K562 (cell line): Measurements from ENCODE around the gene SNRNP200. TPM values are rescaled to one million over a fixed set of nuclear protein-coding genes. Genes with fewer than 3 reads are reported as not detected.

ENCODE experiments used
- DDX20 ChIP-seq: fragments of 450-650 bp; IDR thresholded peaks from 2 replicates; pipeline ENCODE4 v1.6.1; 2016; ENCODE audit warnings: missing genetic modification characterization, low read depth, mild to moderate bottlenecking, missing compliant biosample characterization, moderate library complexity
- ETV1 ChIP-seq: fragments of 450-650 bp; conservative IDR thresholded peaks from 2 replicates; pipeline ENCODE4 v1.6.1; 2016; ENCODE audit warnings: missing genetic modification characterization, control low read depth, low read depth, missing compliant biosample characterization
- L3MBTL2 ChIP-seq: fragments of 450-650 bp; IDR thresholded peaks from 2 replicates; pipeline ENCODE4 v1.6.1; 2016; ENCODE audit warnings: mild to moderate bottlenecking, moderate library complexity
- MCM2 ChIP-seq: fragments of 450-650 bp; IDR thresholded peaks from 2 replicates; pipeline ENCODE4 v1.6.1; 2017; ENCODE audit warnings: low read depth, mild to moderate bottlenecking
- NFIC ChIP-seq: fragments of 450-650 bp; IDR thresholded peaks from 2 replicates; pipeline ENCODE4 v1.6.1; 2017; ENCODE audit warnings: mild to moderate bottlenecking, inconsistent platforms
- POU5F1 ChIP-seq: fragments of 150-350 bp; IDR thresholded peaks from 2 replicates; pipeline ENCODE4 v1.6.1; 2014; ENCODE audit warnings: borderline replicate concordance, low read length, low read depth, mild to moderate bottlenecking; ENCODE audit not compliant: partially characterized antibody
- SOX6 ChIP-seq: fragments of 450-650 bp; IDR thresholded peaks from 2 replicates; pipeline ENCODE4 v1.6.1; 2014; ENCODE audit warnings: mild to moderate bottlenecking
- TEAD4 ChIP-seq, 2 experiments: sonication (generic) in 1 of 2; formaldehyde crosslinking in 1 of 2; IDR thresholded peaks; 2 replicates each; pipeline versions ENCODE4 v1.6.1 to v1.8.0; 2012 to 2022; ENCODE audit warnings: borderline replicate concordance in 1 of 2, inconsistent platforms in 1 of 2, low read length in 1 of 2, mild to moderate bottlenecking in 1 of 2, missing genetic modification reagents in 1 of 2
- TRIM28 ChIP-seq: fragments of 450-650 bp; IDR thresholded peaks from 2 replicates; pipeline ENCODE4 v1.6.1; 2017
- YY1 ChIP-seq, 3 experiments: IDR thresholded peaks; 2 replicates each; pipeline ENCODE4 v1.6.1; 2011; ENCODE audit warnings: low read length in 2 of 3, mild to moderate bottlenecking in 2 of 3, moderate library complexity in 2 of 3, borderline replicate concordance in 1 of 3, control low read depth in 1 of 3, low read depth in 1 of 3; ENCODE audit not compliant: insufficient read depth in 3 of 3, insufficient replicate concordance in 2 of 3, control insufficient read depth in 1 of 3, insufficient read length in 1 of 3; ENCODE audit errors: extremely low read depth in 1 of 3
- polyA plus RNA-seq, 8 experiments: library from polyadenylated mRNA; depleted of rRNA in 4 of 8; stranded (reverse) in 5 of 8; unstranded in 3 of 8; fragments of >200 nt; fragmentation: Nextera tagmentation in 2 of 8; fragmentation: Illumina TruSeq in 1 of 8; extraction: Ambion mirVana in 2 of 8; extraction: Trizol in 1 of 8; gene quantifications; 2 replicates each; pipeline versions ENCODE4 v1.2.1 to v1.2.3, GENCODE V29; 2011 to 2014; ENCODE audit warnings: inconsistent platforms in 1 of 8, missing spikeins in 1 of 8
- total RNA-seq, 7 experiments: library from RNA; depleted of rRNA in 6 of 7; stranded (reverse); fragments of >200 nt in 6 of 7; fragmentation: Illumina TruSeq in 2 of 7; extraction: Trizol in 2 of 7; gene quantifications; 2 replicates each; pipeline versions ENCODE4 v1.2.1 to v1.2.3, GENCODE V29; 2011 to 2021; ENCODE audit warnings: low replicate concordance in 1 of 7
- TF ChIP-seq, protein P1 (sequence below): fragments of 450-650 bp; IDR thresholded peaks from 2 replicates; pipeline ENCODE4 v1.6.1; 2016; ENCODE audit warnings: mild to moderate bottlenecking, moderate library complexity
- TF ChIP-seq, protein P2 (sequence below): sonication (generic); formaldehyde crosslinking; IDR thresholded peaks from 2 replicates; pipeline ENCODE4 v1.8.0; 2022; ENCODE audit warnings: missing genetic modification reagents, mild to moderate bottlenecking, moderate library complexity, borderline replicate concordance

SNRNP200 gene
- total and polyA plus RNA-seq, 9 of the 15 experiments (the other 6 are each of a cell fraction or from before 2014, with no cell fraction given), result 76.1 to 231 (median 155) TPM

DNA sequence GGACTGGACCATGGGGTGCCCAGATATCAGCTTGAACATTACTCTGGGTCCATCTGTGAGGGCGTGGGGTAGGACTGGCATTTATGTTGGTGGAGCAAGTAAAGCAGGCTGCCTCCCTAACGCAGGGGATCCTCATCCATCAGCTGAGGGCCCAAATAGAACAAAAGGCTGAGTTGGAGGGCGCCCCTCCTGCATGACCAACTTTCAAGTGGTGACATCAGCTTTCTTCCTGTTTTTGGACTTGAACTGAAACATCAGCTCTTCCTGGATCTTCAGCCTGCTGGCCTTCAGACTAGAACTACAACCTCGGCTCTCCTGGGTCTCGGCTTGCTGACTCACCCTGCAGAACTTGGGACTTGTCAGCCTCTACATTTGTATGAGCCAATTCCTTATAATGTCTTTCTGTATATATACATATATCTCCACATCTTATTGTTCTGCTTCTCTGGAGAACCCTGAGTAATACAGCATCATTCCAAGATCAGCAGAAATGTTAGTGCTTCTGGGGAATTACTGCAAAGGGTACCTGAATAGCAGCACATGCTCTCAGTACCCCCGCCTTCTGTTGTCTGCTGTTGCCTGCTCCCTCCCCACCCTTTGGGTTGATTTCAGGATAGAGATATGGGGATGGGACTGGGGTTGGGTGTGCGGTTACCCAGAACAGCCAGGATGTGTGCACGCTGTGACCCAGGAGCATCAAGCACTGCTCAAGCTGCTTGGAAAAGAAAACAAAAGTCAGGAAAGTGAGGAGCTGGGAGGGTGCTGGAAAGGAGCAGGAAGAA, 59.5 kb downstream of the SNRNP200 start (continued):
- TF ChIP-seq, protein P1, sequence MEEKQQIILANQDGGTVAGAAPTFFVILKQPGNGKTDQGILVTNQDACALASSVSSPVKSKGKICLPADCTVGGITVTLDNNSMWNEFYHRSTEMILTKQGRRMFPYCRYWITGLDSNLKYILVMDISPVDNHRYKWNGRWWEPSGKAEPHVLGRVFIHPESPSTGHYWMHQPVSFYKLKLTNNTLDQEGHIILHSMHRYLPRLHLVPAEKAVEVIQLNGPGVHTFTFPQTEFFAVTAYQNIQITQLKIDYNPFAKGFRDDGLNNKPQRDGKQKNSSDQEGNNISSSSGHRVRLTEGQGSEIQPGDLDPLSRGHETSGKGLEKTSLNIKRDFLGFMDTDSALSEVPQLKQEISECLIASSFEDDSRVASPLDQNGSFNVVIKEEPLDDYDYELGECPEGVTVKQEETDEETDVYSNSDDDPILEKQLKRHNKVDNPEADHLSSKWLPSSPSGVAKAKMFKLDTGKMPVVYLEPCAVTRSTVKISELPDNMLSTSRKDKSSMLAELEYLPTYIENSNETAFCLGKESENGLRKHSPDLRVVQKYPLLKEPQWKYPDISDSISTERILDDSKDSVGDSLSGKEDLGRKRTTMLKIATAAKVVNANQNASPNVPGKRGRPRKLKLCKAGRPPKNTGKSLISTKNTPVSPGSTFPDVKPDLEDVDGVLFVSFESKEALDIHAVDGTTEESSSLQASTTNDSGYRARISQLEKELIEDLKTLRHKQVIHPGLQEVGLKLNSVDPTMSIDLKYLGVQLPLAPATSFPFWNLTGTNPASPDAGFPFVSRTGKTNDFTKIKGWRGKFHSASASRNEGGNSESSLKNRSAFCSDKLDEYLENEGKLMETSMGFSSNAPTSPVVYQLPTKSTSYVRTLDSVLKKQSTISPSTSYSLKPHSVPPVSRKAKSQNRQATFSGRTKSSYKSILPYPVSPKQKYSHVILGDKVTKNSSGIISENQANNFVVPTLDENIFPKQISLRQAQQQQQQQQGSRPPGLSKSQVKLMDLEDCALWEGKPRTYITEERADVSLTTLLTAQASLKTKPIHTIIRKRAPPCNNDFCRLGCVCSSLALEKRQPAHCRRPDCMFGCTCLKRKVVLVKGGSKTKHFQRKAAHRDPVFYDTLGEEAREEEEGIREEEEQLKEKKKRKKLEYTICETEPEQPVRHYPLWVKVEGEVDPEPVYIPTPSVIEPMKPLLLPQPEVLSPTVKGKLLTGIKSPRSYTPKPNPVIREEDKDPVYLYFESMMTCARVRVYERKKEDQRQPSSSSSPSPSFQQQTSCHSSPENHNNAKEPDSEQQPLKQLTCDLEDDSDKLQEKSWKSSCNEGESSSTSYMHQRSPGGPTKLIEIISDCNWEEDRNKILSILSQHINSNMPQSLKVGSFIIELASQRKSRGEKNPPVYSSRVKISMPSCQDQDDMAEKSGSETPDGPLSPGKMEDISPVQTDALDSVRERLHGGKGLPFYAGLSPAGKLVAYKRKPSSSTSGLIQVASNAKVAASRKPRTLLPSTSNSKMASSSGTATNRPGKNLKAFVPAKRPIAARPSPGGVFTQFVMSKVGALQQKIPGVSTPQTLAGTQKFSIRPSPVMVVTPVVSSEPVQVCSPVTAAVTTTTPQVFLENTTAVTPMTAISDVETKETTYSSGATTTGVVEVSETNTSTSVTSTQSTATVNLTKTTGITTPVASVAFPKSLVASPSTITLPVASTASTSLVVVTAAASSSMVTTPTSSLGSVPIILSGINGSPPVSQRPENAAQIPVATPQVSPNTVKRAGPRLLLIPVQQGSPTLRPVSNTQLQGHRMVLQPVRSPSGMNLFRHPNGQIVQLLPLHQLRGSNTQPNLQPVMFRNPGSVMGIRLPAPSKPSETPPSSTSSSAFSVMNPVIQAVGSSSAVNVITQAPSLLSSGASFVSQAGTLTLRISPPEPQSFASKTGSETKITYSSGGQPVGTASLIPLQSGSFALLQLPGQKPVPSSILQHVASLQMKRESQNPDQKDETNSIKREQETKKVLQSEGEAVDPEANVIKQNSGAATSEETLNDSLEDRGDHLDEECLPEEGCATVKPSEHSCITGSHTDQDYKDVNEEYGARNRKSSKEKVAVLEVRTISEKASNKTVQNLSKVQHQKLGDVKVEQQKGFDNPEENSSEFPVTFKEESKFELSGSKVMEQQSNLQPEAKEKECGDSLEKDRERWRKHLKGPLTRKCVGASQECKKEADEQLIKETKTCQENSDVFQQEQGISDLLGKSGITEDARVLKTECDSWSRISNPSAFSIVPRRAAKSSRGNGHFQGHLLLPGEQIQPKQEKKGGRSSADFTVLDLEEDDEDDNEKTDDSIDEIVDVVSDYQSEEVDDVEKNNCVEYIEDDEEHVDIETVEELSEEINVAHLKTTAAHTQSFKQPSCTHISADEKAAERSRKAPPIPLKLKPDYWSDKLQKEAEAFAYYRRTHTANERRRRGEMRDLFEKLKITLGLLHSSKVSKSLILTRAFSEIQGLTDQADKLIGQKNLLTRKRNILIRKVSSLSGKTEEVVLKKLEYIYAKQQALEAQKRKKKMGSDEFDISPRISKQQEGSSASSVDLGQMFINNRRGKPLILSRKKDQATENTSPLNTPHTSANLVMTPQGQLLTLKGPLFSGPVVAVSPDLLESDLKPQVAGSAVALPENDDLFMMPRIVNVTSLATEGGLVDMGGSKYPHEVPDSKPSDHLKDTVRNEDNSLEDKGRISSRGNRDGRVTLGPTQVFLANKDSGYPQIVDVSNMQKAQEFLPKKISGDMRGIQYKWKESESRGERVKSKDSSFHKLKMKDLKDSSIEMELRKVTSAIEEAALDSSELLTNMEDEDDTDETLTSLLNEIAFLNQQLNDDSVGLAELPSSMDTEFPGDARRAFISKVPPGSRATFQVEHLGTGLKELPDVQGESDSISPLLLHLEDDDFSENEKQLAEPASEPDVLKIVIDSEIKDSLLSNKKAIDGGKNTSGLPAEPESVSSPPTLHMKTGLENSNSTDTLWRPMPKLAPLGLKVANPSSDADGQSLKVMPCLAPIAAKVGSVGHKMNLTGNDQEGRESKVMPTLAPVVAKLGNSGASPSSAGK, result peak; percentile 24; the same call in 1 of the 2 replicates
- TF ChIP-seq ETV1 (tag) (peak; percentile 52; the same call in 1 of the 2 replicates), TRIM28 (peak; percentile 27; the same call in 1 of the 2 replicates), POU5F1 (no peak), TEAD4 (IDR thresholded peaks at IDR 0.05; ENCODE audit: low read length) (no peak), TEAD4 (CRISPR knock-in tag; IDR thresholded peaks at IDR 0.05; ENCODE audit: borderline replicate concordance) (no peak), YY1 (IDR thresholded peaks at IDR 0.05; ENCODE audit: borderline replicate concordance in 1 of 3, control insufficient read depth in 1 of 3, extremely low read depth in 1 of 3, insufficient read depth in 3 of 3, insufficient read length in 1 of 3, insufficient replicate concordance in 2 of 3, low read depth in 1 of 3, low read length in 2 of 3) (no peak), MCM2 (no peak), NFIC (no peak), L3MBTL2 (peak; percentile 53), DDX20 (no peak), SOX6 (peak; percentile 62; the same call in 1 of the 2 replicates)
- TF ChIP-seq, protein P2, sequence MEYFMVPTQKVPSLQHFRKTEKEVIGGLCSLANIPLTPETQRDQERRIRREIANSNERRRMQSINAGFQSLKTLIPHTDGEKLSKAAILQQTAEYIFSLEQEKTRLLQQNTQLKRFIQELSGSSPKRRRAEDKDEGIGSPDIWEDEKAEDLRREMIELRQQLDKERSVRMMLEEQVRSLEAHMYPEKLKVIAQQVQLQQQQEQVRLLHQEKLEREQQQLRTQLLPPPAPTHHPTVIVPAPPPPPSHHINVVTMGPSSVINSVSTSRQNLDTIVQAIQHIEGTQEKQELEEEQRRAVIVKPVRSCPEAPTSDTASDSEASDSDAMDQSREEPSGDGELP (CRISPR knock-in tag), result peak; percentile 65; the same call in 1 of the 2 replicates
